NCI-H1436 treated with DMSO at 0.1 percent for 48 hours (cell line): ENCODE measurements around the gene LTBP4.
"Not testable (repeated sequence)": the region's sequence is repeated elsewhere in the genome, so short reads cannot be mapped to it uniquely, and the experiment has no call there.

Source experiments
- DNase-seq: peaks from one replicate; lab custom pipeline; 2025; lab: John Stamatoyannopoulos, UW

LTBP4 gene

DNA sequence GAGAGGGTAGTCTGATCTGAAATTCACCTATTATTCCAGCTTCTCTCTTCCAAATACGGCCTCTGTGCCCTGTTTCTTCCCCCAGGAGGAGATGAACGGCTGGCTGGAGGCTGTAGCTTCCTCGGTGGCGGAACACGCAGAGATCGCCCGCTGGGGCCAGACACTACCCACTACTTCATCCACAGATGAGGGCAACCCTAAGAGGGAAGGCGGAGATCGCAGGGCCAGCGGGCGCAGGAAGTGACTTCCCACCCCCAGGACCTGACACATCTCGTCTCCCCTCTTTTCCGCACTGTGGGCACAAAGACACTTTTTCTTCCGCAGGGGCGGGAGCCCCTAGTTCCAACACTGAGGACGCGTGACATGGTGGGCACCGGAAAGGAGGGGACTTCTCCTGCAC is 25.8 kb upstream of the LTBP4 start:
- DNase-seq, result no peak

DNA sequence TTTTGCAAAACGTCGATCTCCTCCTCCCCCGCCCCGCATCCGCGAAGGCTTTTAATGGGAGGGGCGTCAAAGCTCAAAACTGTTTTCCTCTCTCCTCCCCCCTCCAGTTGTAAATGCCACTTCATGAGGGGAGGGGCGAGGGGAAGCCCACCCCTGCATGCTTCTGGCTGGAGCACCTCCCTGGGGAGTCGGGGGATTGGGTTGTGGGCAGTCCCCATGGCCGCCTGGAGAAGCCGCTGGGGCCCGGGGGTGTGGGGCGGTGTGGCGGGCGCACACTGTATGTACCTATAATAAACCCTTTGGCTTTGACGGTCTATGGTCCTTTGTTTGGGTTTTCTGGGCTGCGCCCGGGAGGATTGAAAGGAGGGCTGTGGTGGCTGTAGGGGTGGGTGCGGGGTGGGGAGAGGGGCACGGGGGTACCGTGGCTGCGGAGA is 25.0 kb upstream of the LTBP4 start:
- DNase-seq, result no peak

DNA sequence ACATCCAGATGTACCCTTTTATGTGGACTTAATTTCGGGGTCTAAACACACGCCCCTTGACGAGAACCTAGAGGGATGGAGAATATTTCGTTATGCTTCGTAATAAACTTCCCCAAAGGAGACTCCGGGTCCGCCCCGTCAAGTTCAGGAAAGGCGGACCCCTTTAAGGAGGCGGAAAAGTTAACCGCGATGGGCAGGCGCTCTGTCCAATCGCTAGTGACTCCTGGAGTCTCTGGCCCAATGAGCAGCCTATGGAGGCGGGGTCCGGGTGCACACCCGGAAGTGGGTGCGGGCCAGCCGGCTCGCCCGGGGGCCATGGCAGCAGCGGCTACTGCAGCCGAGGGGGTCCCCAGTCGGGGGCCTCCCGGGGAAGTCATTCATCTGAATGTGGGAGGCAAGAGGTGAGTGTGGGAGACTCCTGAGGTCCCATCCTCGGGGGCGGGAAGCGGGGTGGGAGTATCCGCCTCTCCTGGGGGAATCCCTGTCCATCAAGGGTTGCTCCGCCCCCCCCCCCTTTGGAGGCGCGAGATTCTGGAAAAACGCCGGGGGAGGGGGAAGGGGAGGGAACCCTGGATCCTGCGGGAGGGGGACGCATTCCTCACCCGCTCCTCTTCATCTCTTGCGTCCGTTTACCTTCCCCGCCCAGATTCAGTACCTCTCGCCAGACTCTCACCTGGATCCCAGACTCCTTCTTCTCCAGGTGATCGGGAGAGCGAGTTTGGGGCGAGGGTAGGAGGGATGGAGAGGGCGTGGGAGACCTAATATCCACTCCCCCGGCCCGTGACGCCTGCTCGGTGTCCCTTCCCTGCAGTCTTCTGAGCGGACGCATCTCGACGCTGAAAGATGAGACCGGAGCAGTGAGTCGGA is 24.4 kb upstream of the LTBP4 start, which contains the start of gene SHKBP1:
TSS of gene SHKBP1 (plus strand) at position 289 of the 867 bp plus-strand sequence. CDS start at position 316, 27 bp downstream.
- DNase-seq, result peak; percentile 75

DNA sequence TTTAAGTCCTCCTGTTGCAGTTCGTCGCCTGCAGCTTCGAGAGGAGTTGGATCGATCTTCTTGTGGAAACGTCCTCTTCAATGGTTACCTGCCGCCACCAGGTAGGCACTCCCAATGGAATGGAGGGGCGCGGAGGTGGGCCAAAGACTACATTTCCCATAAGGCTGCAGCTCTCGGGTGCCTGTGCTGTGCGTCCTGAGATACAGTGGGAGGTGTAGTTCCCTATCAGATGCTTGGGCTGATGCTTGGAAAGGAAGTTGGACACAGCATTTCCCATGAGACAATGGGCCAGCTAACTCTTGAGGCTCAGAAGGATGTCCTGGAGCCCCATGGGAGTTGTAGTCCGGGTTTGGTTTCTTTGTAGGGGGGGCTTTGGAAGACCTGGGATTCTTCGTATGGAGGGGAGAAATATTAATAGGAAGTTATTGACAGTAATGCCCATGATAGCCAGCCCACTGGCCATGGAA is 22.7 kb upstream of the LTBP4 start:
- DNase-seq, result peak; percentile 5

DNA sequence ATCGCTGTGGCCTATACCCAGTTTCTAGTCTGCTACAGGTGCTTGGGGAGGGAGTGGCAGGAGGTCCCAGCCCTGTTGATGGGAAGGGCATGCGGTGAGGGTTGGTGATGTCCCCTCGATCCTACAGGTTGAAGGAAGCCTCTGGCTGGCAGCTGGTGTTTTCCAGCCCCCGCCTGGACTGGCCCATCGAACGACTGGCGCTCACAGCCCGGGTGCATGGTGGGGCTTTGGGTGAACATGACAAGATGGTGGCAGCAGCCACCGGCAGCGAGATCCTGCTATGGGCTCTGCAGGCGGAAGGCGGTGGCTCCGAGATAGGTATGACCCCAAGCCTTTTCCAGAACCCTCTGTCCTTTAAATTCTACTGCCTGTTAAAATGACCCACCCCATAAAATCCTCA is 20.6 kb upstream of the LTBP4 start:
- no peak for DNase-seq

DNA sequence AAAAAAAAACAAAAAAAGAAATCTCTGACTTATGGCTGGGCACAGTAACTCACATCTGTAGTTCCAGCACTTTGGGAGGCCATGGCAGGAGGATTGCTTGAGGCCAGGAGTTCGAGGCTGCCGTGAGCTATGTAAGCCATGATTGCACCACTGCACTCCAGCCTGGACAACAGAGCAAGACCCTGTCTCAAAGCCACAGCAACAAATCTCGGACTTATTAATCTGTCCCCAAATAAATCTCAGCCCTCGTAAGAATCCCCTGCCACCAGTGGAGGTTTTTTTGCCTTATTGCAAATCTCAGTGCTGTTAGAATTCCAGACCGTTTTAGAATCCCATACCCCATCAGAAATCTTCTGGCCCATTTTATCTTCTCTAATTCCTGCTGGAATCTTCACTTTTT is 19.6 kb upstream of the LTBP4 start:
- DNase-seq, result no peak

DNA sequence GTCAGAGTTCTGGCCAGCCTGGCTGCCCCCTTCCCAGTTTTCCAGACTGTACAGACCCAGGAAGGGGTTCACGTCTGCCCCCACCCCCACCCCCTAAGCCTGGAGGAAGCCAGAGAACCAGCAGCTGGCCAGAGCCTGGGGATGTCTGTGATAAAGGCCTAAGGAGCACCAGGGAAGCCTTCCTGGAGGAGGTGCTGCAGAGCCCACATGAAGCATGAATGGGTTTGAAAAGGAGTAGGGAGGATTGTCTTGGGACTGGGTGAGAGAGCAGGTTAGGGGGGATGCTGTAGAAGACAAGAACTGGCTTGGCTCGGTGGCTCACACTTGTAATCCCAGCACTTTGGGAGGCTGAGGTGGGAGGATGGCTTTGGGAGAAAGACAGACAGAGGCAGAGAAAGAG is 18.7 kb upstream of the LTBP4 start:
- DNase-seq, result no peak

DNA sequence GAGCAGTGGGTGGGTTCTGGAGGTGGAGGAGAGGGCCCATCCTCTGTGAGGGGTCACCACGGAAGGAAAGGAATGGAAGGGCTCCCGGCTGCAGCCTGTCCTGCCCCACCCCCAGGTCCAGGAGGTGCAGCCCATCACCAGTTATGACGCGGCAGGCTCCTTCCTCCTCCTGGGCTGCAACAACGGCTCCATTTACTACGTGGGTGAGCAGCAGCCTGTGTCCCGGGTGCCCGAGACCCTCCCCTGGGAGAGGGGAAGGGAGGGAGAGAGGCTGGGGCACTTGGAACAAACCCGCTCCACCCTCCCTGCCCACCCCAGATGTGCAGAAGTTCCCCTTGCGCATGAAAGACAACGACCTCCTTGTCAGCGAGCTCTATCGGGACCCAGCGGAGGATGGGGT is 17.9 kb upstream of the LTBP4 start:
- DNase-seq, result no peak

DNA sequence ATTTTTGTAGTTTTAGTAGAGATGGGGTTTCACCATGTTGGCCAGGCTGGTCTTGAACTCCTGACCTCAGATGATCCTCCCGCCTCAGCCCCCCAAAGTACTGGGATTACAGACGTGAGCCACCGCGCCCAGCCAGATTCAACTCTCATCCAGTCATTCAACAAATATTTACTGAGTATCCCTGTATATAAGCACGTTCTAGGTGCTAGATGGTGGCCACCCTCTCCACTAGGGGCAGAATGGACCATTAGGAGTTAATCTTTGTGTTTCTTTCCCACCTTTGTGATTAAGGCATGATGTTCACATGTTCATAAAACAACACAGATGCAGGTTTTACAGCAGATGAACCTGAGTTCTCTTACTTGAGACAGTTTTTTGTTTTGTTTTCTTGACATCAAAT is 17.2 kb upstream of the LTBP4 start:
- no peak for DNase-seq

DNA sequence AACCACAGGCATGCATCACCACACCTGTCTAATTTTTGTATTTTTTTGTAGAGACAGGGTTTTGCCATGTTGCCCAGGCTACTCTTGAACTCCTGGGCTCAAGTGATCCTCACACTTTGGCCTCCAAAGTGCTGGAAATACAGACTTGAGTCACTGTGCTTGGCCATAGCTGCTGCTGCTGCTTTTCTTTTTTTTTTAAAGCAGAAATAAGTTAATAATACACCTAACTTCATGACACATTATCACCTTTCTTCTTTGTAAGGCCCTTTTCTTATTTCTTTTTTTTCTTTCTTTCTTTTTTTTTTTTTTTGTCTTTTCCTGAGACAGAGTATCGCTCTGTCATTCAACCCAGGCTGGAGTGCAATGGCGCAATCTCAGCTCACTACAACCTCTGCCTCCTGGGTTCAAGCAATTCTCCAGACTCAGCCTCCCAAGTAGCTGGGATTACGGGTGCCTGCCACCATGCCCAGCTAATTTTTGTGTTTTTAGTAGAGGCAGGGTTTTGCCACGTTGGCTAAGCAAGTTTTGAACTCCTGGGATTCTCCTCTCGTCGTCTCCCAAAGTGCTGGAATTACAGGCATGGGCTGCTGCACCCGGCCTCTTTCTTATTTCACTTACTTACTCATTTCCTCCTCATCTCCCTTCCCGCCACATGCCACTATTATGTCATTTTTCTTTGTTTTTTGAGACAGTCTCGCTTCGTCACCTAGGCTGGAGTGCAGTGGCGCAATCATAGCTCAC is 15.8 kb upstream of the LTBP4 start:
- DNase-seq, result no peak

DNA sequence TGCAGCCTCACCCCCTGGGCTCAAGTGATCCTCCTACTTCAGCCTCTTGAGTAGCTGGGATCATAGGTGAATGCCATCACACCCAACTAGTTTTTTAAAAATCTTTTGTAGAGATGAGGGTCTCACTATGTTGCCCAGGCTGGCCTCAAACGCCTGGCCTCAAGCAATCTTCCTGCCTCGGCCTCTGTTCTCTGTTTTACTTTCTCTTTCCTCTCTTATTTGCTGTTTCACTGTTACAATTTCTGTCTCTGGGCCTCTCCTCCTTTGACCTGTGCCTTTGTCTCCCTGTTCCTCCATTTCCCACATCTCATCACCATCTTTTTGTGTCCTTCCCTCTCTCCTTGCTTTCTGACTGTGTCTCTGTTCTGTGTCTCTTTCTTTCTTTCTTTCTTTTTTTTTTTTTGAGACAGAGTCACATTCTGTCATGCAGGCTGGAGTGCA is 15.2 kb upstream of the LTBP4 start:
- no peak for DNase-seq

DNA sequence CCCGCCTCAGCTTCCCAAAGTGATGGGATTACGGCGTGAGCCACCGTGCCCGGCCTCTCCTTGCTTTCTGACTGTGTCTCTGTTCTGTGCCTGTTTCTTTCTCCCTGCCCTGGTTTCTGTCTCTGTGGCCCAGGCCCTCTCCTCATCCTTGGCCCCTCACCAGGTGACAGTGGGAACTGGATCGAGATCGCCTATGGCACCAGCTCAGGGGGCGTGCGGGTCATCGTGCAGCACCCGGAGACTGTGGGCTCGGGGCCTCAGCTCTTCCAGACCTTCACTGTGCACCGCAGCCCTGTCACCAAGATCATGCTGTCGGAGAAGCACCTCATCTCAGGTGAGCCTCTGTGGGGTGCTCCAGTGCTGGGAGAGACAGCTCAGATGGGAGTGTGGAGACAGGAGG is 14.6 kb upstream of the LTBP4 start:
- DNase-seq, result no peak

DNA sequence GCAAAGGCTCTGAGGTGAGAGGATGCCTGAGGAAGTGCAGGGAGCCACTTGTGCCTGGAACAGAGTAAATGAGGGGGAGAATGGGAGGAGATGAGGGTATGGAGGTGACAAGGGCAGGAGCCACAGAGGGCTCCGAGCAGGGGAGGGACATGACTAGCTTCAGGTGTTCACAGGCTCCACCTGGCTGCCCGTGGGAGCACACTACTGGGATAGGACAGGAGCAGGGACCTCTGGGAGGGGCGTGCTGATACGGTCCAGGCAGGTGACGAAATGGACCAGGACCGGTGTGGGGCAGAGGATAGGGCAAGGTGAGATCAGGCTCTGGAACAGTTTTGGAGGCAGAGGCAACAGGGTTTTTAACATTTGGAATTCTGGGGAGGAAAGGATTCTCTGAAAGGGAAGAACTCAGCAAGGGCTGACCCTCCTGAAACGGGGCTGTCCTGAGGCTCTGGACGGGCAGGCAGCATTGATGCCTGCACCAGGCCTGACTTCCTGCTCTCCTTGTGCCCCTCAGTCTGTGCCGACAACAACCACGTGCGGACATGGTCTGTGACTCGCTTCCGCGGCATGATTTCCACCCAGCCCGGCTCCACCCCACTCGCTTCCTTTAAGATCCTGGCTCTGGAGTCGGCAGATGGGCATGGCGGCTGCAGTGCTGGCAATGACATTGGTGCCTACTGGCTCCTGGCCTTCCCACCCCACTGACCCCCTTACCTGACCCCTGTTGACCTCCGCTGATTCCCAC is 12.9 kb upstream of the LTBP4 start:
- no peak for DNase-seq

DNA sequence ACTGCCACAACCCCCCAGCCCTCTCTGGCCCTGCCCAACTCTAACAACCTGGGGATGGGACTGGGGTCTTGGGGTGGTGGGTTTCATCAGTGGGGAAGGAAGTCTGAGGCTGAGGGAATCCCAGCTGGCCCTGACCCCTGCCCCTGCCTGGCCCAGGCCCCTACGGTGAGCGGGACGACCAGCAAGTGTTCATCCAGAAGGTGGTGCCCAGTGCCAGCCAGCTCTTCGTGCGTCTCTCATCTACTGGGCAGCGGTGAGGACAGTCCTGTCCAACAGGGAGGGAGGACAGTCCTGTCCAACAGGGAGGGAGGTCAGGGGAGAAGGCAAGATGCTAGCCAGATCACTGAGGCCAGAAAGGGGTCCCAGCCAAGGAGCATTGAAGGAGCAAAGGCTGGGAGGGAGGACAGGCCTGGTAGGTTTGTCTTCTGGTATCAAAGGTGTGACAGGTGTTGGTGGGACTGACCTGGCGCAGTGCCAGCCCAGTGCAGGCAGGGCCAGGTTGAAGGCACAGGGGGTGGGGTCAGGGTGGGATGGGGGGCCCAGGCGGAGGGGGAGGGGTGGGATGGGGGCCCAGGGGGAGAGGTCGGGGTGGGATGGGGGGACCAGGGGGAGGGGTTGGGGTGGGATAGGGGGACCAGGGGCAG is 12.1 kb upstream of the LTBP4 start:
- DNase-seq, result no peak

DNA sequence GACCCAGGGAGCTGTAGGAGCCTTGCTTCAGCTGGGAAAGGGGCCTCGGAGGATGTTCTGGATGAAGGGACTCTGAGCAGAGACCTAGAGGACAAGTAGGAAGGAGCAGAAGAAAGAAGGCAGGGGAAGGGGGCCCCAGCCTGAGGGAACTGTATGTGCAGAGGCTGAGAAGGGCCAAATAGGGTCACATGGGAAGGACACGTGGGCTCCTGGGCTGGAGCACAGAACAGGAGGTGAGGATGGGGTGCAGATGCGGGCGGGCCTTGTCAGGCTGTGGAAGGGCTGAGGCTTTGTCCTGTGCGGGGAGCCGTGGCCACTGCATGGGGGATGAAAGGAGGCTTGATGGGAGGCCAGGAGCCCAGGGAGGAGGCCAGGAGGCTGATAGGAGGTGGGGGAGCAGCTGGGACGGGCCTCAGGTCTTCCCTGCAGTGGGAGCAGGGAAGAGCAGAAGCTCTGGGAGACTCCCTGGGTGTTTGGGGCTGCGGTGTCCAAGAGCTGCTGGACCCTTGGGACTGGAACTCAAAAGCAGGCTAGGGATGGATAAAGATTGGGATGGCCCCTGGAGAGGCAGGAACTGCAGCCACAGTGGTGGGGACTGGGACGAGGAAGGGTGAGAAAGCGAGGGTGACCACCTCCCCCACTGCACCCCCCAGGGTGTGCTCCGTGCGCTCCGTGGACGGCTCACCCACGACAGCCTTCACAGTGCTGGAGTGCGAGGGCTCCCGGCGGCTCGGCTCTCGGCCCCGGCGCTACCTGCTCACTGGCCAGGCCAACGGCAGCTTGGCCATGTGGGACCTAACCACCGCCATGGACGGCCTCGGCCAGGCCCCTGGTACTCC is 11.4 kb upstream of the LTBP4 start:
- no peak for DNase-seq

DNA sequence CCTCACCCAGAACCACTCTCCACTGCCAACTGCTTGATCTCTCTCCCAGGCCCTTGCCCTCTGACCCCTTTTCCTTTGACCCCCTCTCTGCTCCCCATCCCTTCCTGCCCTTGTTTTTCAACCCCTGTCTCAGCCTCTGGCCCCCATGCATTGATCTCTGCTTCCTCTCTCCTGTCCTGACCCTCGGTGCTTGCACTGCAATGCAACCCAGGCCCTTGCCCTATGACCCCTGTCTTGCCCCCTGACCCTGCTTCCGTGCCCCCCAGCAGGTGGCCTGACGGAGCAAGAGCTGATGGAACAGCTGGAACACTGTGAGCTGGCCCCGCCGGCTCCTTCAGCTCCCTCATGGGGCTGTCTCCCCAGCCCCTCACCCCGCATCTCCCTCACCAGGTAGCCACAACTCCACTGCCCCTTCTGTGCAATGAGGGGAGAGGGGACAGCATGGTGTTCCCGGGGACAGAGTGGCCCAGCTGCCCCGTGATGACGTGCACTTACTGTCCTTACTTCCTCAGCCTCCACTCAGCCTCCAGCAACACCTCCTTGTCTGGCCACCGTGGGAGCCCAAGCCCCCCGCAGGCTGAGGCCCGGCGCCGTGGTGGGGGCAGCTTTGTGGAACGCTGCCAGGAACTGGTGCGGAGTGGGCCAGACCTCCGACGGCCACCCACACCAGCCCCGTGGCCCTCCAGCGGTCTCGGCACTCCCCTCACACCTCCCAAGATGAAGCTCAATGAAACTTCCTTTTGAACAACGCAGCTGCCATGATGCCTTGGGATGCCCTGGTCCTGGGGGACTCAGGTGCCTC is 10.5 kb upstream of the LTBP4 start:
- DNase-seq, result no peak

DNA sequence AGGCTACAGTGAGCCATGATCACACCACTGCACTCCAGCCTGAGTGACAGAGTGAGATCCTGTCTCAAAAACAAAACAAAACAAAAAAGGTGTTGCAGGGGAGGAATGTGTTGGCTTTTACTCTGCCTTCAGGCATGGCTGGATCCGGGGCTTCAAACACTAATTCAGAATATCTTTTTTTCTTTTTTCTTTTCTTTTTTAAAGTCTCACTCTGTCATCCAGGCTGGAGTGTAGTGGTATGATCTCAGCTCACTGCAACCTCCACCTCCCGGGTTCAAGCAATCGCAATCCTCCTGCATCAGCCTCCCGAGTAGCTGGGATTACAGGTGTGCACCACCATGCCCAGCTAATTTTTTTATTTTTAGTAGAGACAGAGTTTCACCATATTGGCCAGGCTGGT is 9.4 kb upstream of the LTBP4 start:
- not testable (repeated sequence) for DNase-seq

DNA sequence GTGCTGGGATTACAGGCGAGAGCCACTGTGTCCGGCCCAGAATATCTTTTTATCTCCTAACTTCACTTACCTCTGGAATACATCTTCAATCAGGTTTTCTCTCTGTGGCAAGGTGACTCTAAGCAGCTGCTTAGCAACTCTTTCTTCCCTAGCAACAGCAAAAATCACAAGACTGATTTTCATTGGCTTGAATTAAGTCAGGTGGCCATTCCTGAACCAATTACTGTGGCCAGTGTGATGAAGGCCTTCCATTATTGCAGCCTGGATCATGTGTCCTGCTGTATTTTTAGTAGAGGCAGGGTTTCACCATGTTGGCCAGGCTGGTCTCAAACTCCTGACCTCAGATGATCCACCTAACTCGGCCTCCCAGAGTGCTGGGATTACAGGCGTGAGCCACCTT is 9.0 kb upstream of the LTBP4 start:
- peak; percentile 47 for DNase-seq

DNA sequence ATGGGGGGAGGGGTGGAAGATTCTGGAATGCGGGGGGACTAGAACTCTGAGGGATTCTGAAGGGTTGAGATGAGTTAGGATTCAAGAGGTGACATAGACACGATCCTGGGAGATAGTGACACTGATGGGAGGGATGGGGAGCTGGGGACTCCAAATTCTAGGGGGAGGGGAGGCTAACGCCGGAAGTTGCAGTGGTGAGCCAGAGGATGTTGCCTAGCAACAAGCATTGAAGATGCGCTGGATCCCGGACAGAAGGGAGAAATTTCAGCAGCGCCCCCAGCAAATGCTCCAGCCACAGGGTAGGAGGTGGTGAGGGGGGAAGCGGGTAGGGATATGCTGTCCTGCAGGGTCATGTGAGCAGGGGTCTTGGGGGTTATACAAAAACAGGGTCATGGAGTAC is 6.9 kb upstream of the LTBP4 start:
- no peak for DNase-seq

DNA sequence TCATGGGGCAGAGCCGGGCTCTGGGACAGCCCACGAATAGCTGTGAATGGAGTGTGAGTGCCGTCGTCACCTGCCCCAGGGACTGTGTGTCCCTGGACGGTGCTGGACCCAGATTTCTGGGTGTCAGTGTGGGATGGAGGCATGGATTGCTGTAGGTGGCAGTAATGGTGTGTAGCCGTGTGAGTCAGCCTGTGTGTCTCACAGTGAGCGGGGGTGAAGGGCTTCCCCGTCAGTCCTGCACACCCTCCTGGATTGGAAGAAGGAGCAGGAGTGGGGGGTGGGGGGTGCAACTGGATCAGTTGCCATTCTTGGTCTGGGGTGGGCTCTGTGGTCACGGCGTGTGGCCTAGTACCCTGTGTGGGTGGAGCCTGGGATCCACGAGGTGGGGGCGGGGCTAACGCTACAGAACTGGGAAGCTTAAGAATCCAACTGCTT is 6.5 kb upstream of the LTBP4 start:
- no peak for DNase-seq
